Retinal pigment epithelial cell (primary cell): ENCODE measurements around the gene SPACDR.
A peak's percentile ranks its signal among the peaks of the same experiment; 100 is the strongest.

Source experiments
- DNase-seq: peaks from one replicate; pipeline ENCODE4 v3.0.0-alpha.2; 2010; ENCODE audit warnings: low read depth
- H3K4me3 ChIP-seq: 2 replicates; pipeline ENCODE4 v1.5.1; 2011; ENCODE audit warnings: mild to moderate bottlenecking, low read length, control low read depth, moderate library complexity
- CTCF ChIP-seq: conservative IDR thresholded peaks from 2 replicates; pipeline ENCODE4 v1.5.1; 2011; ENCODE audit warnings: low read depth, low read length, control low read depth, inconsistent platforms

Gene SPACDR

GRCh38 chr7:100469227-100470044, 5.4 kb upstream of the SPACDR start:
- DNase-seq = no peak
- no peak overlapping the region for H3K4me3 ChIP-seq
- TF ChIP-seq CTCF = peak; percentile 96

- DNase-seq = no peak
- no peak overlapping the region for H3K4me3 ChIP-seq
- no peak for TF ChIP-seq CTCF
Observed at GRCh38 chr7:100467638-100468373, 3.7 kb upstream of the SPACDR start.

GRCh38 chr7:100466653-100467605, 2.9 kb upstream of the SPACDR start:
- H3K4me3 ChIP-seq = no peak overlapping the region
- no peak for TF ChIP-seq CTCF
- no peak for DNase-seq

- no peak for DNase-seq
- H3K4me3 ChIP-seq = no peak overlapping the region
- peak; percentile 74 for TF ChIP-seq CTCF
Observed at GRCh38 chr7:100465702-100466311, 1.7 kb upstream of the SPACDR start.

GRCh38 chr7:100465299-100465698, 1.2 kb upstream of the SPACDR start:
- DNase-seq = no peak
- no peak for TF ChIP-seq CTCF
- H3K4me3 ChIP-seq = no peak overlapping the region

GRCh38 chr7:100464791-100465190, 731 bp upstream of the SPACDR start:
- TF ChIP-seq CTCF = no peak
- H3K4me3 ChIP-seq = no peak overlapping the region
- DNase-seq = no peak
